ENCODE results near the gene SETD6. TPM values are rescaled to one million over a fixed set of nuclear protein-coding genes. Genes with fewer than 3 reads are reported as not detected.

Gene SETD6
- total RNA-seq, 2 experiments from 2014 or later, result 14.8 to 15.5 TPM

DNA sequence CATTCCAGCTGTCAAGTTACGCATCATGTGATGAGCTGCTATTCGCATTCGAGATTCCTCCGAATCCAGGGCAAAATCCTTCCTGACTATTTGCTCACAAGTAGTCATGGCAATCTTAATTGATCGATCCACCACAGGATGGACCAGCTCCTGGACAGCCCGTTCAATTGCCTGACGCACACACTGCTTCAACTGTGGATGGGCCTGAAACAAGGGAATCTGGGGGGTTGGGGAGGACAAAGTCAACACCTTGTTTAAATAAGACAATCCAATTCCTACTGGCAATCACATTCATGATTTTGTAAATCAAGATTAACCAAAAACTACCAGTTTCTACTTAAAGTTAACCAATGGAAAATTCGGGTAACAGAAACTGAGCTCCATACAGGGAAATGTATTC is 28.4 kb downstream of the SETD6 start:
- no peak for ATAC-seq

GRCh38 chr16:58548378-58548777 is 33.1 kb downstream of the SETD6 start:
- no peak overlapping the region for H3K27ac Mint-ChIP-seq

More for the DNA sequence above, 28.4 kb downstream of the SETD6 start:
- Mint-ChIP-seq H3K27me3 (no peaks in the 10 kb centered on the region), H3K4me1 (ENCODE audit: low read depth) (peaks cover 2% of the 10 kb centered on the region), H3K9me3 (no peaks in the 10 kb centered on the region), H3K27ac (no peak overlapping the region), H3K4me3 (no peak overlapping the region), H3K36me3 (ENCODE audit: low read depth) (peaks cover 67% of the 10 kb centered on the region)
- intact Hi-C loops (cut with micrococcal nuclease), result no loop called here
- POLR2A ChIA-PET, result interaction anchor here (0.7 kb wide), 1 partner anchor 542 kb away, joined by 3 read pairs; the partner anchor contains the start of gene USB1
- CTCF ChIA-PET, result interaction anchor here (0.9 kb wide), 1 partner anchor 30 kb away, joined by 3 read pairs; no protein-coding TSS in a partner anchor
- TF ChIP-seq CTCF (IDR thresholded peaks at IDR 0.05), result no peak
- DNase-seq, result no peak

GRCh38 chr16:58551496-58551895 is 36.2 kb downstream of the SETD6 start:
- intact Hi-C loops (cut with micrococcal nuclease), result no loop called here
- Mint-ChIP-seq H3K4me1 (ENCODE audit: low read depth) (no peaks in the 10 kb centered on the region), H3K27ac (peak overlapping the region; percentile 42), H3K36me3 (ENCODE audit: low read depth) (peaks cover 62% of the 10 kb centered on the region), H3K9me3 (no peaks in the 10 kb centered on the region), H3K4me3 (no peak overlapping the region), H3K27me3 (no peaks in the 10 kb centered on the region)
- DNase-seq, result no peak
- ATAC-seq, result no peak
- CTCF ChIA-PET, result interaction anchor here (0.8 kb wide), 1 partner anchor 39 kb away, joined by 3 read pairs; no protein-coding TSS in a partner anchor
- POLR2A ChIA-PET, result no interaction called here
- TF ChIP-seq CTCF (IDR thresholded peaks at IDR 0.05), result no peak

More at GRCh38 chr16:58548378-58548777, 33.1 kb downstream of the SETD6 start:
- ChIA-PET POLR2A (interaction anchor here (1.0 kb wide), 1 partner anchor 32 kb away, joined by 4 read pairs; no protein-coding TSS in a partner anchor), CTCF (no interaction called here)
- Mint-ChIP-seq H3K36me3 (ENCODE audit: low read depth) (peaks cover 62% of the 10 kb centered on the region), H3K4me1 (ENCODE audit: low read depth) (peaks cover 2% of the 10 kb centered on the region), H3K9me3 (no peaks in the 10 kb centered on the region), H3K27me3 (no peaks in the 10 kb centered on the region), H3K4me3 (no peak overlapping the region)
- TF ChIP-seq CTCF (IDR thresholded peaks at IDR 0.05), result no peak
- intact Hi-C loops (cut with micrococcal nuclease), result no loop called here
- no peak for ATAC-seq
- DNase-seq, result no peak

GRCh38 chr16:58556678-58557077 is 41.4 kb downstream of the SETD6 start:
- Mint-ChIP-seq H3K4me3 (no peak overlapping the region), H3K27ac (no peak overlapping the region), H3K9me3 (no peaks in the 10 kb centered on the region), H3K36me3 (ENCODE audit: low read depth) (peaks cover 52% of the 10 kb centered on the region), H3K27me3 (no peaks in the 10 kb centered on the region), H3K4me1 (ENCODE audit: low read depth) (no peaks in the 10 kb centered on the region)
- DNase-seq (no peak), ATAC-seq (no peak)
- intact Hi-C loops (cut with micrococcal nuclease), result no loop called here
- no peak for TF ChIP-seq CTCF (IDR thresholded peaks at IDR 0.05)
- POLR2A ChIA-PET, result no interaction called here
- CTCF ChIA-PET, result interaction anchor here (1.2 kb wide), 1 partner anchor 10 kb away, joined by 3 read pairs; no protein-coding TSS in a partner anchor

DNA sequence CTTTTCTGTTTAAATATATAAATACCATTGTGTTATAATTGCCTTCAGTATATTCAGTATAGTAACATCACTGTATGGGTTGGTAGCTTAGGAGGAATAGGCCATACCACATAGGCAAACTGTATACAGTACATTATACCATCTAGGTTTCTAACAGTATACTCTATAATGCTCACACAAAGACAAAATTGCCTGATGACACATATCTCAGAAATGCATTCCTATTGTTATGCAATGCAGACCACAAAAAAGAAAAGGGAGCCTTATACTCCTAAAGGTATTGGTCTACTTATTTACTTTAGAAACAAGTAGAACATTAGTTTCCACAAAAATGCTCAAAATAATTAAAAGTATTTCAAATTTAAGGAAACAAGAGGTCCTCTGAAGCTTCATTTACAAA is 47.9 kb downstream of the SETD6 start:
- ChIA-PET CTCF (no interaction called here), POLR2A (interaction anchor here (1.0 kb wide), 1 partner anchor 47 kb away, joined by 3 read pairs; no protein-coding TSS in a partner anchor)
- Mint-ChIP-seq H3K4me3 (no peak overlapping the region), H3K27me3 (no peaks in the 10 kb centered on the region), H3K27ac (no peak overlapping the region), H3K36me3 (ENCODE audit: low read depth) (peaks cover 43% of the 10 kb centered on the region), H3K9me3 (no peaks in the 10 kb centered on the region), H3K4me1 (ENCODE audit: low read depth) (peaks cover 1% of the 10 kb centered on the region)
- no peak for TF ChIP-seq CTCF (IDR thresholded peaks at IDR 0.05)
- intact Hi-C loops (cut with micrococcal nuclease), result no loop called here
- DNase-seq (no peak), ATAC-seq (no peak)
